GM23248 (cell line): ENCODE measurements around the gene FDX2. TPM values are rescaled to one million over a fixed set of nuclear protein-coding genes. Genes with fewer than 3 reads are reported as not detected.

Experiments used
- DNase-seq: peaks from one replicate; pipeline ENCODE4 v3.0.0-alpha.2; 2015
- H2AFZ ChIP-seq: fragments of 200-600 bp; sonication (generic); 2 replicates; pipeline ENCODE4 v1.6.1; 2016; ENCODE audit warnings: antibody characterized with exemption
- H3F3A ChIP-seq: fragments of 200-600 bp; sonication (generic); 2 replicates; pipeline ENCODE4 v1.6.1; 2016; ENCODE audit warnings: mild to moderate bottlenecking, antibody characterized with exemption, mixed run types; ENCODE audit not compliant: insufficient read depth
- H3K27ac ChIP-seq: fragments of 200-600 bp; sonication (generic); 2 replicates; pipeline ENCODE4 v1.5.1; 2016; ENCODE audit warnings: mild to moderate bottlenecking
- H3K27me3 ChIP-seq: fragments of 200-600 bp; sonication (generic); replicated peaks from 2 replicates; pipeline ENCODE4 v1.6.1; 2016; ENCODE audit warnings: mild to moderate bottlenecking; ENCODE audit not compliant: insufficient read depth
- H3K36me3 ChIP-seq: fragments of 200-600 bp; sonication (generic); 2 replicates; pipeline ENCODE4 v1.6.1; 2016; ENCODE audit warnings: low read depth, mild to moderate bottlenecking
- H3K4me1 ChIP-seq: fragments of 200-600 bp; sonication (generic); 2 replicates; pipeline ENCODE4 v1.6.1; 2016; ENCODE audit warnings: mild to moderate bottlenecking; ENCODE audit not compliant: insufficient read depth
- H3K4me2 ChIP-seq: fragments of 200-600 bp; sonication (generic); one replicate; pipeline ENCODE4 v1.6.1; 2016; ENCODE audit warnings: mild to moderate bottlenecking; ENCODE audit not compliant: unreplicated experiment
- H3K4me3 ChIP-seq: fragments of 200-600 bp; sonication (generic); 2 replicates; pipeline ENCODE4 v1.5.1; 2016; ENCODE audit warnings: mild to moderate bottlenecking
- H3K79me2 ChIP-seq: fragments of 200-600 bp; sonication (generic); 2 replicates; pipeline ENCODE4 v1.6.1; 2016; ENCODE audit warnings: mild to moderate bottlenecking; ENCODE audit not compliant: insufficient read depth
- H3K9ac ChIP-seq: fragments of 200-600 bp; sonication (generic); 2 replicates; pipeline ENCODE4 v1.6.1; 2016; ENCODE audit warnings: mild to moderate bottlenecking
- H3K9me2 ChIP-seq: fragments of 200-600 bp; sonication (generic); 2 replicates; pipeline ENCODE4 v1.6.1; 2016; ENCODE audit warnings: mixed run types, mild to moderate bottlenecking, moderate library complexity; ENCODE audit not compliant: insufficient read depth
- H3K9me3 ChIP-seq: fragments of 200-600 bp; sonication (generic); one replicate; pipeline ENCODE4 v1.6.1; 2017; ENCODE audit warnings: low read depth
- H4K20me1 ChIP-seq: fragments of 200-600 bp; sonication (generic); 2 replicates; pipeline ENCODE4 v1.6.0; 2016; ENCODE audit not compliant: insufficient read depth
- EZH2 ChIP-seq: fragments of 200-600 bp; sonication (generic); IDR thresholded peaks from 2 replicates; pipeline ENCODE4 v1.6.1; 2018; ENCODE audit warnings: antibody characterized with exemption, mild to moderate bottlenecking; ENCODE audit not compliant: insufficient read depth, poor library complexity, severe bottlenecking
- EZH2phosphoT487 ChIP-seq: fragments of 200-600 bp; sonication (generic); IDR thresholded peaks from 2 replicates; pipeline ENCODE4 v1.6.1; 2018; ENCODE audit warnings: antibody characterized with exemption, moderate library complexity, mild to moderate bottlenecking, low read depth; ENCODE audit not compliant: insufficient read depth
- WGBS, 2 experiments: methylation state at CpG; one replicate each; pipeline ENCODE4 v1.1.6; 2015 to 2017; ENCODE audit warnings: low lambda C conversion rate in 2 of 2, low coverage in 1 of 2; ENCODE audit errors: missing lambda C conversion rate in 2 of 2; 5-methylcytosine and 5-hydroxymethylcytosine counted together
- in situ Hi-C: fragments of 300-500 bp; cut with MboI; formaldehyde crosslinking; loops from 2 replicates; pipeline ENCODE4 v1.15.0; 2020
- polyA plus RNA-seq: library from polyadenylated mRNA; unstranded; fragments of >200 nt; fragmentation: Nextera tagmentation; extraction: Ambion mirVana; gene quantifications from 2 replicates; pipeline ENCODE4 v1.2.1, GENCODE V29; 2016
- total RNA-seq: library from RNA; depleted of rRNA; stranded (reverse); fragments of >200 nt; shearing (Covaris generic); gene quantifications from 2 replicates; pipeline ENCODE4 v1.2.3, GENCODE V29; 2014; rRNA removed

FDX2 gene
- 46.6 and 50.2 TPM in 2 replicates for total RNA-seq
- polyA plus RNA-seq: 48.9 and 49.2 TPM in 2 replicates

GRCh38 chr19:10315335-10316214 lies at the start of gene FDX2:
Gene FDX2 (minus strand): TSS chr19:10316015. CDS start chr19:10315996, 19 bp downstream.
- Histone ChIP-seq H2AFZ (peak within 1 kb of the TSS; percentile 90), H3K36me3 (peaks cover 3% of the 10 kb centered on the region; the same call in 1 of the 2 replicates), H3K9ac (peak within 1 kb of the TSS; percentile 81), H3K79me2 (peaks cover 22% of the 10 kb centered on the region), H3K9me3 (no peaks in the 10 kb centered on the region), H3K27me3 (no peaks in the 10 kb centered on the region), H3K4me1 (peaks cover 9% of the 10 kb centered on the region; the same call in 1 of the 2 replicates), H3K4me2 (peak within 1 kb of the TSS; percentile 96), H3K27ac (peak within 1 kb of the TSS; percentile 15; the same call in 1 of the 2 replicates), H3K4me3 (peak within 1 kb of the TSS; percentile 86), H4K20me1 (no peaks in the 10 kb centered on the region), H3F3A (peaks cover 3% of the 10 kb centered on the region; the same call in 1 of the 2 replicates), H3K9me2 (no peaks in the 10 kb centered on the region)
- DNase-seq: peak; percentile 87
- in situ Hi-C loops: no loop called here
- WGBS, 2 experiments: 1 to 2% methylated on average over 41 to 55 of the region's 55 CpGs
- TF ChIP-seq EZH2 (no peak), EZH2phosphoT487 (no peak)

GRCh38 chr19:10365518-10365917 lies 49.7 kb upstream of the FDX2 start:
- Histone ChIP-seq H3K4me1 (no peaks in the 10 kb centered on the region), H3F3A (no peaks in the 10 kb centered on the region), H3K9me3 (no peaks in the 10 kb centered on the region), H3K4me2 (no peak overlapping the region), H3K27me3 (no peaks in the 10 kb centered on the region), H3K27ac (no peak overlapping the region), H3K9ac (no peak overlapping the region), H3K9me2 (no peaks in the 10 kb centered on the region), H3K4me3 (no peak overlapping the region), H3K79me2 (no peaks in the 10 kb centered on the region), H4K20me1 (no peaks in the 10 kb centered on the region), H3K36me3 (peaks cover 9% of the 10 kb centered on the region; the same call in 1 of the 2 replicates), H2AFZ (no peak overlapping the region)
- WGBS, 2 experiments: 90 to 93% methylated on average over 22 to 23 of the region's 23 CpGs
- no peak for TF ChIP-seq EZH2
- TF ChIP-seq EZH2phosphoT487: no peak
- in situ Hi-C loops: no loop called here
- no peak for DNase-seq

GRCh38 chr19:10364644-10365043 lies 48.8 kb upstream of the FDX2 start:
- 87 to 88% methylated on average over 18 to 19 of the region's 19 CpGs for WGBS, 2 experiments
- in situ Hi-C loops: no loop called here
- Histone ChIP-seq H3K9me2 (no peaks in the 10 kb centered on the region), H2AFZ (no peak overlapping the region), H3K9ac (no peak overlapping the region), H3K36me3 (peaks cover 9% of the 10 kb centered on the region; the same call in 1 of the 2 replicates), H3K4me2 (no peak overlapping the region), H3K27me3 (no peaks in the 10 kb centered on the region), H3K79me2 (no peaks in the 10 kb centered on the region), H3K27ac (no peak overlapping the region), H4K20me1 (no peaks in the 10 kb centered on the region), H3K4me3 (no peak overlapping the region), H3F3A (no peaks in the 10 kb centered on the region), H3K4me1 (no peaks in the 10 kb centered on the region), H3K9me3 (no peaks in the 10 kb centered on the region)
- TF ChIP-seq EZH2: no peak
- no peak for TF ChIP-seq EZH2phosphoT487
- no peak for DNase-seq

- H3K9me2 ChIP-seq: no peaks in the 10 kb centered on the region
- WGBS, 2 experiments: 86 to 90% methylated on average over 12 of the region's 12 CpGs
- no peaks in the 10 kb centered on the region for H3K9me3 ChIP-seq
- no peak overlapping the region for H2AFZ ChIP-seq
- DNase-seq: no peak
- no peak overlapping the region for H3K4me3 ChIP-seq
- in situ Hi-C loops: no loop called here
- peaks cover 9% of the 10 kb centered on the region; the same call in 1 of the 2 replicates for H3K36me3 ChIP-seq
- no peak overlapping the region for H3K4me2 ChIP-seq
- H3K4me1 ChIP-seq: no peaks in the 10 kb centered on the region
- H3K27ac ChIP-seq: no peak overlapping the region
- no peaks in the 10 kb centered on the region for H4K20me1 ChIP-seq
- H3K79me2 ChIP-seq: no peaks in the 10 kb centered on the region
- H3K27me3 ChIP-seq: no peaks in the 10 kb centered on the region
- no peak overlapping the region for H3K9ac ChIP-seq
- H3F3A ChIP-seq: no peaks in the 10 kb centered on the region
- no peak for TF ChIP-seq EZH2phosphoT487
- no peak for TF ChIP-seq EZH2
These were observed 48.0 kb upstream of the FDX2 start for GRCh38 chr19:10363789-10364281.
